ENCODE measurements around the gene UTF1.
"Not testable (repeated sequence)": the region's sequence is repeated elsewhere in the genome, so short reads cannot be mapped to it uniquely, and the experiment has no call there.

The UTF1 gene

GRCh38 chr10:133224756-133225372 is 5.2 kb upstream of the UTF1 start:
- peak in 14 of 56 donors; percentile 11 to 45 (median 24) for DNase-seq

- DNase-seq, result peak in 4 of 56 donors; percentile 20 to 50 (median 34)
Observed at GRCh38 chr10:133225707-133226191, 4.3 kb upstream of the UTF1 start.

GRCh38 chr10:133226251-133226808 is 3.7 kb upstream of the UTF1 start:
- DNase-seq, result peak in 7 of 56 donors; percentile 11 to 67 (median 31)

GRCh38 chr10:133227256-133227655 is 2.8 kb upstream of the UTF1 start:
- no peak for DNase-seq

- DNase-seq, result no peak
Observed at GRCh38 chr10:133229265-133230043, 563 bp upstream of the UTF1 start.

- peak in 6 of 56 donors; percentile 18 to 49 (median 30) for DNase-seq
Observed at GRCh38 chr10:133230387-133231195, 574 bp downstream of the UTF1 start.

GRCh38 chr10:133231244-133231945 is 1.4 kb downstream of the UTF1 start:
- DNase-seq, result no peak

GRCh38 chr10:133231946-133232574 is 2.0 kb downstream of the UTF1 start:
- no peak for DNase-seq

GRCh38 chr10:133234796-133235195 is 4.8 kb downstream of the UTF1 start:
- not testable (repeated sequence) for DNase-seq

- peak in 1 of 56 donors; percentile 16 for DNase-seq
Observed at GRCh38 chr10:133235265-133235855, 5.3 kb downstream of the UTF1 start.

GRCh38 chr10:133235932-133236331 is 5.9 kb downstream of the UTF1 start:
- no peak for DNase-seq

GRCh38 chr10:133236401-133237240 is 6.6 kb downstream of the UTF1 start:
- DNase-seq, result no peak

GRCh38 chr10:133237241-133237587 is 7.2 kb downstream of the UTF1 start:
- DNase-seq, result no peak

GRCh38 chr10:133237588-133238465 is 7.8 kb downstream of the UTF1 start, which contains the start of gene VENTX:
Gene VENTX, plus strand, starts transcription at chr10:133237855. Its CDS starts 60 bp downstream, at chr10:133237915.
- DNase-seq, result no peak

- DNase-seq, result no peak
Observed at GRCh38 chr10:133238466-133238804, 8.4 kb downstream of the UTF1 start.

GRCh38 chr10:133239990-133240389 is 10.0 kb downstream of the UTF1 start:
- no peak for DNase-seq

- no peak for DNase-seq
Observed at GRCh38 chr10:133241501-133242205, 11.6 kb downstream of the UTF1 start.

Data from amygdala (tissue), 56 donors.